Adrenal gland (tissue), 5 donors: ENCODE data around the gene LARP4B.

Experiments
- CTCF ChIP-seq, 6 experiments: fragments of 450-650 bp in 4 of 6; fragments of 200-600 bp in 2 of 6; sonication (generic) in 1 of 6; IDR thresholded peaks; 1 replicate in 5 of 6; 2 replicates in 1 of 6; pipeline versions ENCODE4 v1.5.1 to v1.8.0; 2016 to 2021; ENCODE audit warnings: antibody characterized with exemption in 6 of 6, mild to moderate bottlenecking in 2 of 6, moderate library complexity in 1 of 6
- POLR2A ChIP-seq, 2 donors: fragments of 450-650 bp; IDR thresholded peaks; one replicate each; pipeline ENCODE4 v1.6.1; 2017; ENCODE audit warnings: antibody characterized with exemption in 2 of 2, mild to moderate bottlenecking in 2 of 2, moderate library complexity in 1 of 2
- donor health status: DM: no; HTN: no; CAD: no.

- no peak for TF ChIP-seq CTCF (IDR thresholded peaks at IDR 0.05)
- no peak for TF ChIP-seq POLR2A (IDR thresholded peaks at IDR 0.05)
Observed at GRCh38 chr10:971150-971542, 39.6 kb upstream of the LARP4B start.
